Naive thymus-derived CD4-positive, alpha-beta T cell (primary cell): ENCODE measurements around the gene ALDH3B1. TPM values are rescaled to one million over a fixed set of nuclear protein-coding genes. Genes with fewer than 3 reads are reported as not detected.

Experiments
- ATAC-seq: fragments of 150-1000 bp; cut with Tn5 transposase; 2 replicates; pipeline ENCODE4 v1.10.0; 2021; ENCODE audit warnings: mild to moderate bottlenecking, moderate library complexity
- CTCF ChIA-PET: fragments of 350-600 bp; sonication (Branson Sonifier 250); formaldehyde crosslinking; loops from one replicate; lab custom pipeline; 2021; ENCODE audit warnings: antibody characterized with exemption; lab: Charles Lee
- POLR2A ChIA-PET: fragments of 350-600 bp; sonication (Branson Sonifier 250); formaldehyde crosslinking; loops from one replicate; lab custom pipeline; 2021; ENCODE audit warnings: antibody characterized with exemption, inconsistent platforms; lab: Charles Lee
- DNase-seq, 9 donors: peaks; one replicate each; pipeline versions ENCODE4 v3.0.0 to v3.0.0-alpha.2; 2020 to 2022; ENCODE audit warnings: mixed read lengths in 1 of 9
- H3K27ac ChIP-seq: one replicate; pipeline ENCODE4 v1.7.0; 2013; ENCODE audit warnings: mild to moderate bottlenecking, low read depth, low read length, moderate library complexity
- H3K27me3 ChIP-seq, 2 donors: one replicate each; pipeline ENCODE4 v1.7.0; 2013; ENCODE audit warnings: low read length in 2 of 2, mild to moderate bottlenecking in 2 of 2, moderate library complexity in 2 of 2; ENCODE audit not compliant: control insufficient read depth in 2 of 2, insufficient read depth in 2 of 2
- H3K36me3 ChIP-seq, 3 experiments: 1 replicate in 2 of 3; 2 replicates in 1 of 3; pipeline ENCODE4 v1.7.0; 2013; ENCODE audit warnings: low read length in 3 of 3, mild to moderate bottlenecking in 3 of 3, moderate library complexity in 1 of 3; ENCODE audit not compliant: insufficient read depth in 3 of 3, control insufficient read depth in 2 of 3
- H3K4me1 ChIP-seq, 2 donors: one replicate each; pipeline ENCODE4 v1.7.0; 2013; ENCODE audit warnings: low read length in 2 of 2, mild to moderate bottlenecking in 2 of 2, moderate library complexity in 1 of 2; ENCODE audit not compliant: control insufficient read depth in 2 of 2, insufficient read depth in 2 of 2
- H3K4me3 ChIP-seq: 2 replicates; pipeline ENCODE4 v1.7.0; 2013; ENCODE audit warnings: mild to moderate bottlenecking, low read length
- H3K9me3 ChIP-seq, 3 experiments: 1 replicate in 2 of 3; 2 replicates in 1 of 3; pipeline ENCODE4 v1.7.0; 2013; ENCODE audit warnings: low read length in 3 of 3; ENCODE audit not compliant: control insufficient read depth in 2 of 3
- H3K27ac Mint-ChIP-seq, 9 donors: one replicate each; pipeline ENCODE4 v1.8.0; 2020 to 2022; ENCODE audit warnings: mixed read lengths in 9 of 9, mild to moderate bottlenecking in 8 of 9, moderate library complexity in 5 of 9, inconsistent platforms in 2 of 9
- H3K27me3 Mint-ChIP-seq, 5 donors: one replicate each; pipeline ENCODE4 v1.8.0; 2021 to 2022; ENCODE audit warnings: mixed read lengths in 5 of 5, mild to moderate bottlenecking in 1 of 5
- H3K36me3 Mint-ChIP-seq, 5 donors: one replicate each; pipeline ENCODE4 v1.8.0; 2020 to 2022; ENCODE audit warnings: mixed read lengths in 5 of 5, mild to moderate bottlenecking in 3 of 5, inconsistent platforms in 1 of 5
- H3K4me1 Mint-ChIP-seq, 7 donors: one replicate each; pipeline ENCODE4 v1.8.0; 2020 to 2022; ENCODE audit warnings: mixed read lengths in 7 of 7, mild to moderate bottlenecking in 3 of 7, inconsistent platforms in 1 of 7
- H3K4me3 Mint-ChIP-seq, 10 donors: one replicate each; pipeline ENCODE4 v1.8.0; 2020 to 2022; ENCODE audit warnings: mild to moderate bottlenecking in 10 of 10, mixed read lengths in 10 of 10, moderate library complexity in 6 of 10, inconsistent platforms in 2 of 10
- H3K9me3 Mint-ChIP-seq, 11 donors: one replicate each; pipeline ENCODE4 v1.8.0; 2020 to 2022; ENCODE audit warnings: mixed read lengths in 11 of 11, mild to moderate bottlenecking in 4 of 11, inconsistent platforms in 1 of 11, moderate library complexity in 1 of 11
- intact Hi-C, 2 donors: fragments of 100-400 bp; cut with micrococcal nuclease; formaldehyde crosslinking; loops; one replicate each; pipeline ENCODE4 v1.15.1; 2023
- polyA plus RNA-seq, 2 donors: library from polyadenylated mRNA; unstranded; fragments of 300-500 nt; fragmentation: Illumina TruSeq; gene quantifications; one replicate each; pipeline ENCODE4 v1.2.3, GENCODE V29; 2021
- total RNA-seq, 6 experiments: library from RNA in 5 of 6; stranded (reverse) in 5 of 6; gene quantifications; 1 replicate in 5 of 6; 2 replicates in 1 of 6; pipeline ENCODE4 v1.2.3 and lab custom pipeline; 2021 to 2026

The ALDH3B1 gene
- total and polyA plus RNA-seq, 7 experiments from 2014 or later, result 0.05 to 29.5 (median 0.67) TPM; not detected in 2

- CTCF ChIA-PET, result interaction anchor here (0.7 kb wide), 1 partner anchor 118 kb away, joined by 4 read pairs; no protein-coding TSS in a partner anchor
Measured at GRCh38 chr11:68064926-68065325, 54.8 kb downstream of the ALDH3B1 start.

DNA sequence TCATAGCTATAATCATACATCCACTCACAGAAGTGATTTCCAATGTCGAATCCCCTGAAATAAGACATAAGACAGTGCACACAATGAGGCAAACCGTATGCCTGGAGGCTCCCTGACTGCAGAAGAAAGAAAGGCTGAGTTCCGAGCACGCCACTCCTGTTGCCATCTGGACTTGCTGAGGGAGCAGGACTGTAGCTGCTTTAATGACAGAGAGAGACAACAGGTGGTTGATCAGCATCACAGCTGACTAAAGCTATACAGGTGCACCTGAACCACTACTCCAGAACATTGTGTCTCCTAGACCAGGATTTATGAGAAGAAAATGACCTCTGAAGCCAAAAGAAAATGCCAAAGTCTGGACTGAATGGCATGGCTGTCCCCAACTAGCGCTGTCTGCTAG is 55.7 kb downstream of the ALDH3B1 start:
- Mint-ChIP-seq H3K27ac (no peak overlapping the region), H3K36me3 (peaks cover 0 to 56% (median 16%) of the 10 kb centered on the region in 5 donors), H3K4me3 (no peak overlapping the region), H3K4me1 (no peaks in the 10 kb centered on the region), H3K9me3 (no peaks in the 10 kb centered on the region), H3K27me3 (no peaks in the 10 kb centered on the region)
- DNase-seq (no peak), ATAC-seq (no peak)
- H3K9me3 ChIP-seq, result no peaks in the 10 kb centered on the region
- CTCF ChIA-PET, result no interaction called here
- H3K27me3 ChIP-seq, result no peaks in the 10 kb centered on the region
- H3K4me3 ChIP-seq, result no peak overlapping the region
- no peaks in the 10 kb centered on the region for H3K4me1 ChIP-seq
- peaks cover 0 to 19% (median 0%) of the 10 kb centered on the region in 3 experiments for H3K36me3 ChIP-seq
- H3K27ac ChIP-seq, result no peak overlapping the region
- intact Hi-C loops, result no loop called here
- POLR2A ChIA-PET, result no interaction called here

More at GRCh38 chr11:68064926-68065325, 54.8 kb downstream of the ALDH3B1 start:
- ATAC-seq, result no peak
- H3K9me3 Mint-ChIP-seq, result no peaks in the 10 kb centered on the region
- Histone ChIP-seq H3K27ac (no peak overlapping the region), H3K4me1 (no peaks in the 10 kb centered on the region), H3K27me3 (no peaks in the 10 kb centered on the region), H3K4me3 (no peak overlapping the region), H3K36me3 (peaks cover 0 to 19% (median 0%) of the 10 kb centered on the region in 3 experiments), H3K9me3 (no peaks in the 10 kb centered on the region)
- intact Hi-C loops, result no loop called here
- H3K4me1 Mint-ChIP-seq, result no peaks in the 10 kb centered on the region
- POLR2A ChIA-PET, result no interaction called here
- no peaks in the 10 kb centered on the region for H3K27me3 Mint-ChIP-seq
- no peak overlapping the region for H3K4me3 Mint-ChIP-seq
- H3K36me3 Mint-ChIP-seq, result peaks cover 2 to 49% (median 15%) of the 10 kb centered on the region in 5 donors
- H3K27ac Mint-ChIP-seq, result no peak overlapping the region
- no peak for DNase-seq

GRCh38 chr11:68066742-68067141 is 56.6 kb downstream of the ALDH3B1 start:
- Histone ChIP-seq H3K4me1 (no peaks in the 10 kb centered on the region), H3K27me3 (no peaks in the 10 kb centered on the region), H3K36me3 (peaks cover 0 to 23% (median 0%) of the 10 kb centered on the region in 3 experiments), H3K9me3 (no peaks in the 10 kb centered on the region), H3K4me3 (no peak overlapping the region), H3K27ac (no peak overlapping the region)
- Mint-ChIP-seq H3K9me3 (no peaks in the 10 kb centered on the region), H3K4me3 (no peak overlapping the region), H3K36me3 (peaks cover 0 to 53% (median 15%) of the 10 kb centered on the region in 5 donors), H3K27me3 (no peaks in the 10 kb centered on the region), H3K4me1 (no peaks in the 10 kb centered on the region), H3K27ac (no peak overlapping the region)
- DNase-seq (no peak), ATAC-seq (no peak)
- POLR2A ChIA-PET, result no interaction called here
- CTCF ChIA-PET, result no interaction called here
- intact Hi-C loops, result no loop called here

GRCh38 chr11:68067991-68068390 is 57.9 kb downstream of the ALDH3B1 start:
- CTCF ChIA-PET, result no interaction called here
- DNase-seq (no peak), ATAC-seq (no peak)
- Mint-ChIP-seq H3K9me3 (no peaks in the 10 kb centered on the region), H3K27ac (peak overlapping the region in 1 of 9 donors; percentile 21), H3K27me3 (no peaks in the 10 kb centered on the region), H3K4me3 (no peak overlapping the region), H3K4me1 (no peaks in the 10 kb centered on the region), H3K36me3 (peaks cover 0 to 55% (median 15%) of the 10 kb centered on the region in 5 donors)
- no peaks in the 10 kb centered on the region for H3K9me3 ChIP-seq
- peaks cover 0 to 23% (median 0%) of the 10 kb centered on the region in 3 experiments for H3K36me3 ChIP-seq
- POLR2A ChIA-PET, result interaction anchor here (0.9 kb wide), 1 partner anchor 31 kb away, joined by 3 read pairs; no protein-coding TSS in a partner anchor
- no peaks in the 10 kb centered on the region for H3K27me3 ChIP-seq
- no peak overlapping the region for H3K27ac ChIP-seq
- no peak overlapping the region for H3K4me3 ChIP-seq
- no peaks in the 10 kb centered on the region for H3K4me1 ChIP-seq
- intact Hi-C loops, result no loop called here

GRCh38 chr11:68071281-68072048 is 61.3 kb downstream of the ALDH3B1 start:
- Histone ChIP-seq H3K4me1 (no peaks in the 10 kb centered on the region), H3K36me3 (peaks cover 0 to 20% (median 0%) of the 10 kb centered on the region in 3 experiments), H3K4me3 (no peak overlapping the region), H3K9me3 (no peaks in the 10 kb centered on the region), H3K27ac (no peak overlapping the region), H3K27me3 (no peaks in the 10 kb centered on the region)
- DNase-seq, result no peak
- Mint-ChIP-seq H3K27me3 (no peaks in the 10 kb centered on the region), H3K27ac (peak overlapping the region in 1 of 9 donors; percentile 32), H3K4me3 (no peak overlapping the region), H3K4me1 (no peaks in the 10 kb centered on the region), H3K36me3 (peaks cover 0 to 36% (median 10%) of the 10 kb centered on the region in 5 donors), H3K9me3 (peaks cover 0 to 2% (median 0%) of the 10 kb centered on the region in 11 donors)
- ATAC-seq, result peak; percentile 20
- ChIA-PET POLR2A (no interaction called here), CTCF (no interaction called here)
- intact Hi-C loops, result no loop called here

DNA sequence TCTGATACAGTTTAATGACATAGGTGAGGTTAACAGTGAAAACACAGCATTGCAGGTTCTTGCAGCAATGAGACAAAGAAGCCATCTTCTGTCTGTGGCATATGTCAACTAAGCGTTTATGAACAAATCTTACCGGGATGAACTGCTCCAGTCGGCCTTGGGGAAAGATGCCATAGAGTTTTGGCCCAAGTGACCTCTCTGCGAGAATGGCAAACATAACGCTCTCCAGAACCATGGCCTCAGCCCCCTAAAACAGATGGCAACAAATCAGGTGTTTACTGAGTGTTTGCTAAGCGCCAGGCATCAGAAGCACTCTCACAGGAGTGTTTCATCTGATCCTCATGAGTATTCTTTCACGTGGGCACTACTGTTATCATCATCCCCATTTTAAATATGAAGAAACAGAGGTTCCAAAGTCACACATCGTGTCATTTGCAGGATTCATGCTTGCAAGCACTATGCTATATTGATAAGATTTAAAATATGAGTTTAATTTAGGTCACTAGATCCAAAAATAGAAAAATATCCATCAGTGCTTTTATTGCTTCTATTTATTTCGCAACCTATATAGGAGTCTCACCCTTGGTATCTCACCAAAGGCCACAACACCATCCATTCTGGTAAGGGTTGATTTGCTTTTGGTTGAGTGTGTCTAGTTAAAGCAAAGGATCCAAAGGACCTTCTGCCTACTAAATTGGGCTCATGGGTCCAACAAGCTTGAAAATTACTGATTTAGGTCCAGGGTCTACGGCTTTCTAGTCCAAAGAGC is 64.6 kb downstream of the ALDH3B1 start:
- CTCF ChIA-PET, result no interaction called here

More for the DNA sequence above, 64.6 kb downstream of the ALDH3B1 start:
- Histone ChIP-seq H3K36me3 (peaks cover 0 to 5% (median 0%) of the 10 kb centered on the region in 3 experiments), H3K27me3 (no peaks in the 10 kb centered on the region), H3K4me1 (no peaks in the 10 kb centered on the region), H3K27ac (no peak overlapping the region), H3K9me3 (no peaks in the 10 kb centered on the region), H3K4me3 (no peak overlapping the region)
- peaks cover 0 to 2% (median 0%) of the 10 kb centered on the region in 7 donors for H3K4me1 Mint-ChIP-seq
- H3K27me3 Mint-ChIP-seq, result no peaks in the 10 kb centered on the region
- intact Hi-C loops, result no loop called here
- peaks cover 0 to 2% (median 0%) of the 10 kb centered on the region in 11 donors for H3K9me3 Mint-ChIP-seq
- H3K36me3 Mint-ChIP-seq, result peaks cover 0 to 16% (median 6%) of the 10 kb centered on the region in 5 donors
- POLR2A ChIA-PET, result no interaction called here
- DNase-seq (no peak), ATAC-seq (no peak)
- no peak overlapping the region for H3K4me3 Mint-ChIP-seq
- no peak overlapping the region for H3K27ac Mint-ChIP-seq
